Measurements from ENCODE around the gene IL36RN. TPM values are rescaled to one million over a fixed set of nuclear protein-coding genes. Genes with fewer than 3 reads are reported as not detected.
"Not testable (repeated sequence)": the region's sequence is repeated elsewhere in the genome, so short reads cannot be mapped to it uniquely, and the experiment has no call there.

Gene IL36RN
- total RNA-seq, 2 experiments from 2014 or later: not detected

DNA sequence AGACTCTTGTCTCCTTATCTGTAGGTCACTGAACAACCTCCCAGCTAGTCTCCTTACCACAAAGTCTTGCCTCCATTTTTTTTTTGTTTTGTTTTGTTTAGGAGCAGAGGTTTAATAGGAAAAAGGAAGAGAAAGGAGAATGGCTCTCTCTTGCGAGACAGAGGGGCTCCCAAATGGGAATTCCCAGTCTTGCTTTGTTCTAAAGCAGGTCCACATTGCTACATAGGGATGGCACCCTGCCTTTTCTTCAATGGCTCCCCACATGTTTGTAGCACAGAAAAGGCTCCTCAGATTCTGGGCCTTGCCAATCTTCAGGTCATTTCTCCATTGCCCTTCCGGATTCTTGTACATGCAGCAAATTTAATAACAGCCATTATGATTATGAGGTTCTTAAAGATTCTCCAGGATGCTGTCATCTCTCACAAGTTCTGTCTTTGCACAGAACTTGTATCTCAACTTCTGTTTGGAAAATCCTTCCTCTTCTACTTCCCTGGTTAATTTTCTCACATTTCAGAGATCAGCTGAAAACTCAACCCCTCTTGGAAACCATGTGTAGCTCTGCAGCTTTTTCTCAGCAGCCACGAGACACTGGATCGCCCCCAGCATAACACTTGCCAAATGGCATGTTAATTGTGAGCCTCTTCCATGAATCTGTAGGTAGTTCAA lies 32.4 kb downstream of the IL36RN start:
- ChIA-PET CTCF (no interaction called here), POLR2A (no interaction called here)

DNA sequence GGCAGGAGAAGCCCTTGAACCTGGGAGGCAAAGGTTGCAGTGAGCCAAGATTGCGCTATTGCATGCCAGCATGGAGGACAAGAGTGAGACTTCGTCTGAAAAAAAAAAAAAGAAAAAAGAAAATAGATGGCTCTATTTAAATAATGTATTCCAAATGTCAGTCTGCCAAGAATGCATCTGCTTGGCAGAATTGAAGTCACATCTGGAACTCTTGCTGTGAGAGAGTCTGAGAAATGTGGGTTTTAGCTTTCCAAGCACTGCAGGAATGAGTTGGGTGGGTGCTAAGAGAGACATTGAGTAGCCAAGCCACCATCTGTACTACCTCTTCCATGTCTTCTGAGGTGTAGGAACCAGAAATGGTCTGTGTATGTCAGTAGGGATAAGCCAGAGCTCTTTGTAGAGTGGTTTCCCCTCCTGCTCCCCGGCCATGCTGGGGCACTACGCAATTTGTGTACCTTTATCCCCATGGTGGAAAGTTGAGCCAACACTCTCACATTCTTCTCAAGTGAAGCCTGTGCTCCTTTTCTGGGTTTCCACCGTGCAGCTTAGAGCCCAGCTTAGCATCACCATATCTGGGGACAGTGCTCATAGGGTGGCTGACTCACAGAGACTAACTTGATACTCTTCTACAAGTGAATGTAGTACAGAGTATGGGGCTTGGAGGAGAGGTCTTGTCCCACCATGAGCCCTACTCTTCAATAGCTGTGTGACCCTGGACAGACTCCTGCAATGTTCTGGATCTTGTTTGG lies 34.0 kb downstream of the IL36RN start:
- ChIA-PET CTCF (interaction anchor here (1.1 kb wide), 1 partner anchor 13 kb away, joined by 3 read pairs; no protein-coding TSS in a partner anchor), POLR2A (interaction anchor here (0.6 kb wide), 1 partner anchor 114 kb away, joined by 3 read pairs; no protein-coding TSS in a partner anchor)

DNA sequence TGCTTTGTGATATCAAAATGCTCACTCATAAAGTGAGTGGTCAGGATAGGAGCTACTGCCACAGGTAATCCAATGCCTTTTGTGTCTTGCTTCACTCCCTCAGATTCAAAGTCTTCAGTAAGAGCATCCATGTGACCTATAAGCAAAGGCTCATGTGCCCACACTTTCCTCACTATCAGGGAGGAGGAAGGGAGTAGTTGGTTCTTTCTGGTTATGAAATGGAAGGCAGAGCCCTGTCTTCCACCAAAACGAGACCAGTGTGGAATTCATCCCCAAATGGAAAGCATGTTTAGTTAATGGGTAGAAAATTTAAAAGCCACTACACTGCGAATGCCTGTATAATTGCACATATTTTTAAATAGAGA lies 34.6 kb downstream of the IL36RN start:
- POLR2A ChIA-PET: interaction anchor here (0.6 kb wide), 1 partner anchor 113 kb away, joined by 3 read pairs; no protein-coding TSS in a partner anchor
- CTCF ChIA-PET: no interaction called here

DNA sequence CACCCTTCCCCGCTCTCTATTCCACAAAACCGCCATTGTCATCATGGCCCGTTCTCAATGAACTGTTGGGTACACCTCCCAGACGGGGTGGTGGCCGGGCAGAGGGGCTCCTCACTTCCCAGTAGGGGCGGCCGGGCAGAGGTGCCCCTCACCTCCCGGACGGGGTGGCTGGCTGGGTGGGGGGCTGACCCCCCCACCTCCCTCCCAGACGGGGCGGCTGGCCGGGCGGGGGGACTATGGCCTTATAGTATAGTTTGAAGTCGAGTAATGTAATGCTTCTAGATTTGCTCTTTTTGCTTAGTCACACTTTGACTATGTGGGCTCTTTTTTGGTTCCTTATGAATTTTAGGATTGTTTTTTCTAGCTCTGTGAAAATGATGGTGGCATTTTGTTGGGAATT lies 37.3 kb downstream of the IL36RN start:
- CTCF ChIA-PET: interaction anchor here (0.7 kb wide), 1 partner anchor 16 kb away, joined by 3 read pairs; no protein-coding TSS in a partner anchor
- POLR2A ChIA-PET: not testable (repeated sequence)

DNA sequence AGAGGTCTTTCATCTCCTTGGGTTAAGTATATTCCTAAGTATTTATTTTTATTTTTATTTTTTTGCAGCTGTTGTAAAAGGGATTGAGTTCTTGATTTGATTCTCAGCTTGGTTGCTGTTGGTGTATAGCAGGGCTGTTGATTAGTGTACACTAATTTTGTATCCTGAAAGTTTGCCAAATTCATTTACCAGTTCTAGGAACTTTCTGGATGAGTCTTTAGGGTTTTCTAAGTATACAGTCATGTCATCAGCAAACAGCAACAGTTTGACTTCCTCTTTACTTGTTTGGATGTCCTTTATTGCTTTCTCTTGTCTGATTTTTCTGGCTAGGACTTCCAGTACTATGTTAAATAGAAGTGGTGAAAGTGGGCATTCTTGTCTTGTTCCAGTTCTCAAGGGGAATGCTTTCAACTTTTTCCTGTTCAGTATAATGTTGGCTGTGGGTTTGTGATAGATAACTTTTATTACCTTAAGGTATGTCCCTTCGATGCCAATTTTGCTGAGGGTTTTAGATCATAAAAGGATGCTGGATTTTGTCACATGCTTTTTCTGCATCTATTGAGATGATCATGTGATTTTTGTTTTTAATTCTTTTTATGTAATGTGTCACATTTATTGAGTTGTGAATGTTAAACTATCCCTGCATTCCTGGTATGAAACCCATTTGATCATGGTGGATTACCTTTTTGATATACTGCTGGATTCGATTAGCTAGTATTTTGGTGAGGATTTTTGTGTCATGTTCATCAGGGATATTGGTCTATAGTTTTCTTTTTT lies 38.0 kb downstream of the IL36RN start:
- CTCF ChIA-PET: interaction anchor here (0.7 kb wide), 1 partner anchor 17 kb away, joined by 3 read pairs; no protein-coding TSS in a partner anchor
- POLR2A ChIA-PET: not testable (repeated sequence)

DNA sequence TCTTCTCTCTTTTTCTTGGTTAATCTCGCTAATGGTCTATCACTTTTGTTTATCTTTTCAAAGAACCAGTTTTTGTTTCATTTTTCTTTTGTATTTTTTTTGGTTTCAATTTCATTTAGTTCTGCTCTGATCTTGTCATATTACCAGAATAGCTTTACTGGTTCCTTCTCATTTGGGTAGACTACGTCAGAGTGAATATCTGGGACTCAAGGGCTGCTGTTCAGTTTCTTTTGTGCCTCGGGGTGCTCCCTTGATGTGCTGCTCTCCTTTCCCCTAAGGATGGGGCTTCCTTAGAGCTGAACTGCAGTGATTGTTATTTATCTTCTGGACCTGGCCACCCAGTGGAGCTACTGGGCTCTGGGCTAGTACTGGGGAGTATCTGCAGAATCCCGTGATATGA lies 39.0 kb downstream of the IL36RN start:
- ChIA-PET CTCF (interaction anchor here (1.0 to 1.9 kb wide), 3 partner anchors 13 to 39 kb away, joined by 3 to 7 read pairs (median 4); no protein-coding TSS in a partner anchor), POLR2A (no interaction called here)

DNA sequence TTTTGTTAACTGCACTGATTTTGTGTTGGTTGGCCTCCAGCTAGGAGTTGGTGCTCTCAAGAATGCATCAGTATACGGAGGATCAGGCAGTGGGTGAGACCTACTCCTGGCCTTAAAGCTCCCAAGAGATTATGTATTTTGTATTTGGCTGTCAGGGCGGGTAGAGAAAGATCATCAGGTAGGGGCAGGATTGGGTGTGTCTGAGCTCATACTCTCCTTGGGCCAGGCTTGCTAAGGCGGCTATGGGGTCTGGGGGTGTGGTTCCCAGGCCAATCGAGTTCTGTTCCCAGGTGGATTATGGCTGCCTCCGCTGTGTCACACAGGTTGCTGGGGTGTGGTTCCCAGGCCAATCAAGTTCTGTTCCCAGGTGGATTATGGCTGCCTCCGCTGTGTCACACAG lies 39.5 kb downstream of the IL36RN start:
- POLR2A ChIA-PET: interaction anchor here (0.6 kb wide), 1 partner anchor 105 kb away, joined by 11 read pairs; no protein-coding TSS in a partner anchor
- CTCF ChIA-PET: interaction anchor here (1.0 to 1.9 kb wide), 3 partner anchors 13 to 38 kb away, joined by 3 to 7 read pairs (median 4); no protein-coding TSS in a partner anchor

DNA sequence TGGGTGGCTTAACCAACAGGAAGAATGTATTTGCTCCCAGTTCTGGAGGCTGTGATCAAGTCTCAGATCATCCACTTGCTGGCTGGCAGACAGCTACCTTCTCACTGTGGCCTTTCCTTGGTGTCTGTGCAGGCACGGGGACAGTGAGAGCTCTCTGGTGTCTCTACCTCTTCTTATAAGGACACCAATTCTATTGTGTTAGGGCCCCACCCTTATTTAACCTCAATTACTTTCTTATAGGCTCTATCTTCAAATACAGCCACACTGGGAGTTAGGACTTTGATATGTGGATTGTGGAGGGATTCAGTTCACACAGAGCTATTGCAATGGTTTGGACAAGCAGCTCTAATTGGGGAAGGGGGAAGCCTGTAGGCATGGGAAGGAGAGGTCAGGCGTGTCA lies 43.1 kb downstream of the IL36RN start:
- ChIA-PET CTCF (interaction anchor here (0.8 to 1.0 kb wide), 2 partner anchors 35 to 132 kb away, joined by 3 read pairs; no protein-coding TSS in a partner anchor), POLR2A (no interaction called here)

DNA sequence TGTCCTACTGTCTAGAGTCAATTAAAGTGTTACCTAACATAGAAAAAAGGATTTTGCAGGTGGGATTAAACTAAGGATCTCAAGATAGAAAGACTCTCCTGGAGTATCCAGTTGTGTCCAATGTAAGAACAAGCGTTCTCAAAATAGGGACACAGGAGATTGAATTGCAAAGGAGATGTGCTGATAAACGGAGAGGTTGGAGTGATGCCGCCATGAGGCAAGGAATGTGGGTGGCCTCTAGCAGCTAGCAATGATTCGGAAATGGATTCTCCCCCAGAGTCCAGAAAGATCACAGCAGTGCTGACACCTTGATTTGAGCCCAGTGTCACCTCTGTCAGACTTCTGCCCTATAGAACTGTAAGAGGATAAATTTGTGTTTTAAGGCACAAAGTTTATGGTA lies 44.3 kb downstream of the IL36RN start:
- POLR2A ChIA-PET: interaction anchor here (1.4 to 2.4 kb wide), 2 partner anchors 71 to 77 kb away, joined by 3 to 18 read pairs; partner anchors contain the start of gene PSD4

DNA sequence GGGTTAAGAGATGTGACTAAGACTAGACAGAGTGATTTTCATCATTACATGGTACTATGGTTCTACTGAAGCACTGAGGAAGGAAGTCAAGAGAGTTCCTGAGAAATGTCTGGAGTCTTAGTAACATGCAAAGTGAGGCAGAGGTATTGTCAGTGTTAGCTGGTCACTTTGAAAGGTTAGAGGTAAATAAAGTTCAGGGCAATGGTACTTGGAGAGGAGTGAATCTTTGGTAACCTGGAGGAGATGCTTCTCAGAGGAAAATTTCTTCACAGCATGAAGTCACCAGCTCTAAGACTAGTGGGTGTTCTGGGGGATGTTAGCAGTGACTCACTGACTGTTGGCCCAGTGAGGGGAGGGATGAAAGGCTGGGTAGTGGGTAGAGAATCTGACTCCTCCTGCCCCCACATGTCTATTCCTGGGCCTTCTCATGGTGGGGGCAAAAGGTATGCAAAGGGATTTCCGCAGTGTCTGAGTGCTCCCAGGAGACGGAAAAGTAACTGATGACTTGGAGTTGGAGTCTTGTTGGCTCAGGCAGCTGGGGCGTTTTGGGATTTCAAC lies 45.1 kb downstream of the IL36RN start:
- ChIA-PET CTCF (interaction anchor here (0.9 to 2.0 kb wide), 6 partner anchors 11 to 34 kb away, joined by 3 to 8 read pairs (median 4); no protein-coding TSS in a partner anchor), POLR2A (interaction anchor here (0.7 to 2.4 kb wide), 4 partner anchors 14 to 132 kb away, joined by 3 to 18 read pairs (median 3); partner anchors contain the start of gene PSD4)

More for the DNA sequence above, 44.3 kb downstream of the IL36RN start:
- CTCF ChIA-PET: interaction anchor here (1.0 to 1.1 kb wide), 2 partner anchors 35 to 131 kb away, joined by 3 read pairs; no protein-coding TSS in a partner anchor

DNA sequence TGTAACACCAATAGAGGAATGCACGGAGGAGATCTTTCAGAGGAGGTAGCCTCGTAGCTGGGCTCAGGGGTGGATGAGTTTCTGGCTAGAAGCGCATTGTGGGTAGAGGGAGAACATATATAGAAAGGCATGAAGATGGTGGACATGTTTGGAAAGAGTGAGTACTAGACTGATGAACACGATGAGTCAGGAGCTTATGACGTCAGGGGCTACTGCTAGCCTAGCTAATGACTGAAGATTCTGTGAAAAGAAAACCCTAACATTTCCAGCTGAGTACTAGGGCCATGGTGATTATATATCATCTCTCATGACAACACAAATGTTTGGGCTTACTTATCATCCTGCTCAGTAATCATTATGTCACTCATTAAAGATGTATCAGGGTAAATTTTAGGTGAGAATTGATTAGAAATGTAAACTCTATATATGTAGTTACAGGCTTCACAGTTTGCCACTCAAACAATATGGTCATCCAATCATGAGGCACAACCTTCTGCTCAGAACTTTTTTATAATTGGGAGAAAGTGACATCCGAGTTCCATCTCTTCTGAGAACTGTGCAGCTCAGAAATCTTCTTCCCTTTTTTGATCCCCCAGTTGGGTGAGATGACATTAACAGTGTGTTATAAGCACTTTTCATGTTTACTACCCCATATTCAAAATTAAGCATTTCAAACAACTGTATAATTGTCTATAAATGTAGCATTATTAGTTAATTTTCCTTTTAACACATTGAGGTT lies 46.2 kb downstream of the IL36RN start:
- CTCF ChIA-PET: interaction anchor here (1.4 to 2.0 kb wide), 3 partner anchors 13 to 32 kb away, joined by 4 to 8 read pairs (median 4); no protein-coding TSS in a partner anchor
- POLR2A ChIA-PET: interaction anchor here (0.5 to 2.4 kb wide), 4 partner anchors 8 to 130 kb away, joined by 3 to 18 read pairs (median 4); partner anchors contain the start of gene PSD4

DNA sequence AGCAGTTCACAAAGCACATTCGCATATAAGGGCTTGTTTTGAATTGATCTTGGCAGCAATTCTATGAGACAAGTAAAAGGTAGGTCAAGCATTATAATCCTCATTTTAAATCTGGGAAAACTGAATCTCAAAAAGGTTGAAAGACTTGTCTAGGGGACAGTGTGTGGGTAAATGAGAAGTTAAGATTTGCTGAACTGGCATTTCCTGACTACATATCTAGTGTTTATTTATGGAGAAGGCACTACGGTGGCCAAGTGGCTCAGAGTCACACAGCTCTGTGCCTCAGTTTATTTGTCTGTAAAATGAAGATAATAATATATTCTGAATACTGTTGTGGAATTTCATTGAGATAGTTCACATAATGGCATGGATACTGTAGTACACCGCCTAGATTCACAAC lies 52.1 kb downstream of the IL36RN start:
- ChIA-PET POLR2A (no interaction called here), CTCF (interaction anchor here (1.3 to 1.4 kb wide), 2 partner anchors 13 to 27 kb away, joined by 3 to 4 read pairs; no protein-coding TSS in a partner anchor)

DNA sequence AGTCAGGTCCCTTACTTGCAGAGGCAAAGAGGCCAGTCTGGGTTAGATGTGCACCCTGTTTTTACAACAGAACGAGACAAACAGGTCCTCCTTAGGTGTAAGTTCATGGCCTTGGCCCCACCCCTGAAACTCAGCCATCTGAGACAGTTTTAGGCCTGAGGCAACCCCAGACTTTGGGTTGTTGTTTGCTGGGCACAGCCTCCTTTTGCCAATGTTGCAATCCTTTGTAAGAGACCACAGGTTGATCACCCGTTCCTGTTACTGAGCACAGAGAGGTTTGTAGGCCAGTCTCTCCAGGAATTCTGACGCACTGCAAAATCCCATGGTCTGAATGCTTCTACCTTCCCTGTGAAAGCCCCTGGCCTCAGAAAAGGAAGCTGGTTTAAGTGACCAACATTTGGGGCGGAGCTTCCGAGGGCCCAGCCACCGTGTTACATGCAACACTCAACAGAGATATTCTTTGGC lies 52.9 kb downstream of the IL36RN start:
- POLR2A ChIA-PET: no interaction called here

DNA sequence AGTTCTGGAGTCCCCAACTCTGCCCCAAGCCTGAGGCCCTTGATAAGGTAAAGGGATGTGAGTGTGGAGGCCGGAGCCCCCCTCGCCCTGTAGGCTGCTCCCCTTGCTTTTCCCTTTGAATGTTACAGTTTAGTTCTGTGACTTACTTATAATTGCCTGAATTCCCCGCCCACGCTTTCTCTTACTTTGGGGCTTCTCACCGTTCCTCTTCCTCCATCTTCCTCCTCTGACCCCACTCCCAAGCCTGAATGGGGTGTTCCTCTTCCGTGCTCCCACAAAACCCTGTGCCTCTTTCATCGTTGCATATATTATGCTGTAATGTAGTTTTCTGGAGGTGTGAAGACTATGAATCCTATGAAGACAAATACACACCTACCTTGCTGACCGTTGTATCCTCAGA lies 53.4 kb downstream of the IL36RN start:
- ChIA-PET POLR2A (no interaction called here), CTCF (interaction anchor here (1.3 kb wide), 1 partner anchor 10 kb away, joined by 3 read pairs; no protein-coding TSS in a partner anchor)

More for the DNA sequence above, 52.9 kb downstream of the IL36RN start:
- CTCF ChIA-PET: interaction anchor here (1.3 to 1.4 kb wide), 2 partner anchors 11 to 13 kb away, joined by 3 to 4 read pairs; no protein-coding TSS in a partner anchor

DNA sequence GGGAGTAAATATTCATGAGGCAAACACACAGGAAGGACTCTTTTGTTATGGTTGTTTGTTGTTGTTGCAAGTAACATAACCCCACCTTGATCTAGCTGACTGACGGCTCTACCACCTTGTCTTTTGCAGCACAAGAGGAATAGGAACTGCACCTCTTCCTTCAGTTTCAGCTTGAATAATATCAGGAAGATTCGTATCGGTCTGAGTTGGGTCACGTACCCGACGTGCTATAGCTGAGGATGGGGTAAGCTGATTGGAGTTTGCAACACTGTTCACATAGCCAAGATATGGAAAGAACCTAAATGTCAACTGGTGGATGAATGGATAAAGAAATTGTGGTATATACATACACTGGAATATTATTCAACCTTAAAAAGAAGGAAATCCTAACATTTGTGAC lies 53.9 kb downstream of the IL36RN start:
- ChIA-PET CTCF (interaction anchor here (1.3 kb wide), 1 partner anchor 10 kb away, joined by 3 read pairs; no protein-coding TSS in a partner anchor), POLR2A (interaction anchor here (1.1 kb wide), 1 partner anchor 8 kb away, joined by 4 read pairs; no protein-coding TSS in a partner anchor)

DNA sequence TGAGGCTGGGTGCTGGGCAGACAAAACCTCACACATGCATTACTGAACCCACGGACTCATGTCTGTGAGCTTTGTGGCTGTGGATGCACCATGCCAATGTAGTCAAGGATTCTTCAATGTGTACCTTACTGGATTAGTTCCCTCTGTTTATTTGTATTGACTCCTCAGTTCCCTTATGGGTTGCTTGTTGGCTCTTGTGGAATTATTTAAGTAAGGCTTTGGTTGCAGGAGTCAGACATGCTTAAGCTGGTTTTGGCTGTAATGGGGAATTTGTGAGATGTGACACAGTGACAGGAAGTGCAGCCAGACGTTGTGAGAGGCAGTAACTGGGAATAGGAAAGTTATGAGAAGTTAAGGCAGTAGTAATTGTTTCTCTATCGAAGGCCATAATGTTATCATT lies 54.8 kb downstream of the IL36RN start:
- ChIA-PET CTCF (interaction anchor here (0.7 to 2.6 kb wide), 2 partner anchors 24 to 85 kb away, joined by 3 to 9 read pairs; no protein-coding TSS in a partner anchor), POLR2A (interaction anchor here (1.1 kb wide), 1 partner anchor 9 kb away, joined by 4 read pairs; no protein-coding TSS in a partner anchor)
